ENCODE measurements around the gene GPM6B. TPM values are rescaled to one million over a fixed set of nuclear protein-coding genes. Genes with fewer than 3 reads are reported as not detected.

The GPM6B gene
- total RNA-seq, 1 experiment from 2014 or later, result 0.51 TPM

DNA sequence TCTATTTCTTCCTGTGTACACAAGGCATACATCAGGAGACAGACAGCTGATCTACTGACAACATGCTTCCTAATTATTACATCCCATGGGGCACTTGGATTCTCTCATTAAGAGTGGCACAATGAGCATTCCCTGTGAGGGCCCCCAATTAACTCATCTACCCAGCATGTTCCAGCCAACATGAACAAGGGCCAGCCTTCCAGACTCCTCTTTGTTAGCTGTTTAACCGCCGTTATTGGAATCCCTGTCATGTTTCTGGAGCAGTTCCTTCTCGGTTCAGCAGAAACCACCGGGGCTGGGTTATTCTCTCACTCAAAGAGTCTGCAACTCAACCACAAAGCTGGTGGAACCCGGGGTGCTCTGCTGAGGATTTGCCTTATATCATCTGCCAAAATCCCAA lies 9.9 kb upstream of the GPM6B start:
- Histone ChIP-seq H3K27me3 (ENCODE audit: low read length) (no peaks in the 10 kb centered on the region), H3K4me3 (ENCODE audit: low read length) (no peak overlapping the region), H3K9me3 (ENCODE audit: low read length) (no peaks in the 10 kb centered on the region), H2AFZ (ENCODE audit: low read length) (no peak overlapping the region), H3K4me2 (ENCODE audit: low read length) (no peak overlapping the region), H3F3A (ENCODE audit: low read length, unreplicated experiment) (no peaks in the 10 kb centered on the region), H3K79me2 (ENCODE audit: low read length) (no peaks in the 10 kb centered on the region), H3K4me1 (ENCODE audit: insufficient read depth, low read length) (peaks cover 10% of the 10 kb centered on the region), H3K27ac (ENCODE audit: low read length) (no peak overlapping the region), H4K20me1 (ENCODE audit: low read length) (no peaks in the 10 kb centered on the region), H3K9me2 (replicated peaks; ENCODE audit: low read length) (no peaks in the 10 kb centered on the region), H3K36me3 (ENCODE audit: low read depth, low read length) (no peaks in the 10 kb centered on the region), H3K9ac (ENCODE audit: low read length) (no peak overlapping the region)
- TF ChIP-seq, protein P1, sequence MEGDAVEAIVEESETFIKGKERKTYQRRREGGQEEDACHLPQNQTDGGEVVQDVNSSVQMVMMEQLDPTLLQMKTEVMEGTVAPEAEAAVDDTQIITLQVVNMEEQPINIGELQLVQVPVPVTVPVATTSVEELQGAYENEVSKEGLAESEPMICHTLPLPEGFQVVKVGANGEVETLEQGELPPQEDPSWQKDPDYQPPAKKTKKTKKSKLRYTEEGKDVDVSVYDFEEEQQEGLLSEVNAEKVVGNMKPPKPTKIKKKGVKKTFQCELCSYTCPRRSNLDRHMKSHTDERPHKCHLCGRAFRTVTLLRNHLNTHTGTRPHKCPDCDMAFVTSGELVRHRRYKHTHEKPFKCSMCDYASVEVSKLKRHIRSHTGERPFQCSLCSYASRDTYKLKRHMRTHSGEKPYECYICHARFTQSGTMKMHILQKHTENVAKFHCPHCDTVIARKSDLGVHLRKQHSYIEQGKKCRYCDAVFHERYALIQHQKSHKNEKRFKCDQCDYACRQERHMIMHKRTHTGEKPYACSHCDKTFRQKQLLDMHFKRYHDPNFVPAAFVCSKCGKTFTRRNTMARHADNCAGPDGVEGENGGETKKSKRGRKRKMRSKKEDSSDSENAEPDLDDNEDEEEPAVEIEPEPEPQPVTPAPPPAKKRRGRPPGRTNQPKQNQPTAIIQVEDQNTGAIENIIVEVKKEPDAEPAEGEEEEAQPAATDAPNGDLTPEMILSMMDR (conservative IDR thresholded peaks at IDR 0.05; ENCODE audit: low read depth, low read length), result no peak
- no peak for TF ChIP-seq EZH2phosphoT487 (IDR thresholded peaks at IDR 0.05; ENCODE audit: borderline replicate concordance, low read length)
- TF ChIP-seq EZH2 (IDR thresholded peaks at IDR 0.05; ENCODE audit: low read length, unreplicated experiment), result no peak
- ChIA-PET POLR2A (ENCODE audit: unreplicated experiment) (interaction anchor here (0.6 kb wide), 1 partner anchor 92 kb away, joined by 3 read pairs; the partner anchor contains the start of genes OFD1 and TRAPPC2), CTCF (no interaction called here)
- BruUV-seq (replicated peaks), result no TSS peak
- ATAC-seq, result no peak
- intact Hi-C loops (cut with micrococcal nuclease), result no loop called here
- no peak for DNase-seq

DNA sequence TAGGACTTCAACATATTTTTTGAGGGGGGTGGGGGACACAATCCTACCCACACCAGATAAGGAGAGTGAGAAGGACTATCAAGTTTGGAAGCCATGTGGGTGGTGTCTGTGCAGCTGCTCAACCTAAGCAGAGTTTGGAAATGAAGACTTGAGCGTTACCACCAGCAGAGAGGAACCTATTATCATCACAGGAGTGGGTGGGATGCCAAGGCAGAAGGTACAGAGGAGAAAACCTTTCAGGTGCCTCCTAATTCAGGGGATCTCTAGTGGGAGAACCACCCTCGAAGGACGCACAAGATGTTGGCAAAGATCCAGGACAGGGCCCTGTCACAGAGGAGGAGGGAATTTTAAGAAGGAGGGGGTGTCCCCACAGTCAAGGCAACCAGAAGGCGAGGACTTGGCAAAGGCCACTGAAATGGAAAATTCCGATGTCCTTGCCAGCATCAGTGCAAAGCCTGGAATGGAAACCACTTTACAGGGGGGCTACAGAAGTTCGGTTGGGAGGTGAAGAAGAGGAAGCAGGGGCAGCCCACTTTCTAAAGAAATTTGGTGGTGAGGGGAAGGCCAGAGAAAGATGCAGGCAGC lies 8.4 kb upstream of the GPM6B start:
- no TSS peak for BruUV-seq (replicated peaks)
- H3K27ac ChIP-seq (ENCODE audit: low read length), result no peak overlapping the region
- no peaks in the 10 kb centered on the region for H4K20me1 ChIP-seq (ENCODE audit: low read length)
- 0 out of 2 replicates have a peak, but pooled peaks cover 6% of the 10 kb centered on the region for H3K27me3 ChIP-seq (ENCODE audit: low read length)
- intact Hi-C loops (cut with micrococcal nuclease), result no loop called here
- no peak overlapping the region for H2AFZ ChIP-seq (ENCODE audit: low read length)
- H3K4me2 ChIP-seq (ENCODE audit: low read length), result no peak overlapping the region
- H3K36me3 ChIP-seq (ENCODE audit: low read depth, low read length), result no peaks in the 10 kb centered on the region
- H3K9me2 ChIP-seq (replicated peaks; ENCODE audit: low read length), result no peaks in the 10 kb centered on the region
- H3K4me3 ChIP-seq (ENCODE audit: low read length), result no peak overlapping the region
- ChIA-PET CTCF (no interaction called here), POLR2A (ENCODE audit: unreplicated experiment) (no interaction called here)
- no peak for DNase-seq
- H3K79me2 ChIP-seq (ENCODE audit: low read length), result no peaks in the 10 kb centered on the region
- H3F3A ChIP-seq (ENCODE audit: low read length, unreplicated experiment), result no peaks in the 10 kb centered on the region
- no peak for TF ChIP-seq EZH2 (IDR thresholded peaks at IDR 0.05; ENCODE audit: low read length, unreplicated experiment)
- TF ChIP-seq EZH2phosphoT487 (IDR thresholded peaks at IDR 0.05; ENCODE audit: borderline replicate concordance, low read length), result no peak
- H3K4me1 ChIP-seq (ENCODE audit: insufficient read depth, low read length), result peaks cover 10% of the 10 kb centered on the region
- ATAC-seq, result no peak
- H3K9me3 ChIP-seq (ENCODE audit: low read length), result no peaks in the 10 kb centered on the region
- H3K9ac ChIP-seq (ENCODE audit: low read length), result no peak overlapping the region

DNA sequence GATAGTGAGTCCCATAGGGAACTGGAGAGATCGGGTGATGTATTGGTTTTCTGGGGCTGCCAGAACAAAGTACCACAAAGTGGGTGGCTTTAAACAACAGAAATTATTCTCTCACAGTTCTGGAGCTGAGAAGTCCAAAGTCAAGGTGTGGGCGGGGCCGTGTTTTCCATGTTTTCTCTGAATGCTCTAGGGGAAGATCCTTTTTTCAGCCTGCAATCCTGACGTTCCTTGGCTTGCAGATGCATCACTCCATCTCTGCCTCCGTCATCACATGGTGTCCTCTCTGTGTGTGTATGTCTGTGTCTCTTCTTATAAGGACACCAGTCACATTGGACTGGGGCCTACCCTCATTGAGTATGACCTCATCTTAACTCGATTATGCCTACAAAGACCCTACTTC lies 7.9 kb upstream of the GPM6B start:
- no peak for TF ChIP-seq EZH2phosphoT487 (IDR thresholded peaks at IDR 0.05; ENCODE audit: borderline replicate concordance, low read length)
- TF ChIP-seq, protein P1 (conservative IDR thresholded peaks at IDR 0.05; ENCODE audit: low read depth, low read length), result no peak
- no peak for TF ChIP-seq EZH2 (IDR thresholded peaks at IDR 0.05; ENCODE audit: low read length, unreplicated experiment)
- no peaks in the 10 kb centered on the region for H3K9me2 ChIP-seq (replicated peaks; ENCODE audit: low read length)
- ATAC-seq (no peak), DNase-seq (no peak)
- no peak overlapping the region for H2AFZ ChIP-seq (ENCODE audit: low read length)
- H3K4me3 ChIP-seq (ENCODE audit: low read length), result no peak overlapping the region
- BruUV-seq (replicated peaks), result no TSS peak
- intact Hi-C loops (cut with micrococcal nuclease), result no loop called here
- H3K4me1 ChIP-seq (ENCODE audit: insufficient read depth, low read length), result peaks cover 10% of the 10 kb centered on the region
- no peak overlapping the region for H3K4me2 ChIP-seq (ENCODE audit: low read length)
- H3K36me3 ChIP-seq (ENCODE audit: low read depth, low read length), result no peaks in the 10 kb centered on the region
- H3F3A ChIP-seq (ENCODE audit: low read length, unreplicated experiment), result no peaks in the 10 kb centered on the region
- no peaks in the 10 kb centered on the region for H4K20me1 ChIP-seq (ENCODE audit: low read length)
- no peak overlapping the region for H3K9ac ChIP-seq (ENCODE audit: low read length)
- ChIA-PET CTCF (no interaction called here), POLR2A (ENCODE audit: unreplicated experiment) (no interaction called here)
- no peaks in the 10 kb centered on the region for H3K9me3 ChIP-seq (ENCODE audit: low read length)
- H3K27ac ChIP-seq (ENCODE audit: low read length), result no peak overlapping the region
- peaks cover 11% of the 10 kb centered on the region; the same call in 1 of the 2 replicates for H3K27me3 ChIP-seq (ENCODE audit: low read length)
- H3K79me2 ChIP-seq (ENCODE audit: low read length), result no peaks in the 10 kb centered on the region
